Uterus (tissue), 2 donors: Measurements from ENCODE around the gene LRRC1.

Experiments
- POLR2A ChIP-seq, 2 donors: fragments of 450-650 bp; IDR thresholded peaks; one replicate each; pipeline ENCODE4 v1.6.1; 2016; ENCODE audit warnings: antibody characterized with exemption in 2 of 2, mild to moderate bottlenecking in 1 of 2, moderate library complexity in 1 of 2
- TF ChIP-seq, protein P1 (sequence below), 4 experiments: fragments of 200-600 bp in 2 of 4; fragments of 450-650 bp in 2 of 4; sonication (generic) in 2 of 4; IDR thresholded peaks; one replicate each; pipeline ENCODE4 v1.5.1; 2016 to 2019; ENCODE audit warnings: antibody characterized with exemption in 4 of 4, mild to moderate bottlenecking in 2 of 4, moderate library complexity in 1 of 4

DNA sequence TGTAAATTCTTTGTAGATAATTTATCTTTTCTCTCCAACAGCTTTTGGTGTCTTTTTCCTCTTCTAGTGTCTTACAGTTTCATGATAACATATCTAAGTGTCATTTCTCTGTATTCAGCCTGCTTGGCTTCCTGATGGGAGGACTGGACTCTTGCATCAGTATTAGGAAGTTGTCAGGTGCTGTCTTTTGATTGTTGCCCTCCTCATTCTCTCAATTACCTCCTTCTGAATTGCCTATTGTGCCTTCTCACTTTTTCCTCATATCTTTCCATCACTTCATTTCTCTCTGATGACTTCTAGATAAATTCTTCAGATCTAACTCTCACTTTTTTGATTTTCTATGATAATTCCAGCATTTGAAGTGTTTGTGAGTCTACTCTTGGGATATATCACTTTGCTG is 162.0 kb downstream of the LRRC1 start:
- TF ChIP-seq, protein P1, sequence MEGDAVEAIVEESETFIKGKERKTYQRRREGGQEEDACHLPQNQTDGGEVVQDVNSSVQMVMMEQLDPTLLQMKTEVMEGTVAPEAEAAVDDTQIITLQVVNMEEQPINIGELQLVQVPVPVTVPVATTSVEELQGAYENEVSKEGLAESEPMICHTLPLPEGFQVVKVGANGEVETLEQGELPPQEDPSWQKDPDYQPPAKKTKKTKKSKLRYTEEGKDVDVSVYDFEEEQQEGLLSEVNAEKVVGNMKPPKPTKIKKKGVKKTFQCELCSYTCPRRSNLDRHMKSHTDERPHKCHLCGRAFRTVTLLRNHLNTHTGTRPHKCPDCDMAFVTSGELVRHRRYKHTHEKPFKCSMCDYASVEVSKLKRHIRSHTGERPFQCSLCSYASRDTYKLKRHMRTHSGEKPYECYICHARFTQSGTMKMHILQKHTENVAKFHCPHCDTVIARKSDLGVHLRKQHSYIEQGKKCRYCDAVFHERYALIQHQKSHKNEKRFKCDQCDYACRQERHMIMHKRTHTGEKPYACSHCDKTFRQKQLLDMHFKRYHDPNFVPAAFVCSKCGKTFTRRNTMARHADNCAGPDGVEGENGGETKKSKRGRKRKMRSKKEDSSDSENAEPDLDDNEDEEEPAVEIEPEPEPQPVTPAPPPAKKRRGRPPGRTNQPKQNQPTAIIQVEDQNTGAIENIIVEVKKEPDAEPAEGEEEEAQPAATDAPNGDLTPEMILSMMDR (IDR thresholded peaks at IDR 0.05): no peak
- no peak for TF ChIP-seq POLR2A (IDR thresholded peaks at IDR 0.05)
